ENCODE data around the gene ACTL9. TPM values are rescaled to one million over a fixed set of nuclear protein-coding genes. Genes with fewer than 3 reads are reported as not detected.

ACTL9 gene
- not detected for total RNA-seq

GRCh38 chr19:8698433-8699063 is at the start of gene ACTL9:
ACTL9 (minus strand) TSS chr19:8698795; CDS start chr19:8698701, 94 bp downstream.

GRCh38 chr19:8721334-8721733 is 22.7 kb upstream of the ACTL9 start, which contains the start of gene OR2Z1:
OR2Z1 (plus strand) TSS chr19:8721634; CDS start chr19:8731029, 9,395 bp downstream.

Other genes with a start within 250 kb of the ACTL9 start
- not detected for gene PRAM1, start 196.2 kb downstream of the ACTL9 start, total RNA-seq
- 6.6 TPM for gene ZNF414, start 184.6 kb downstream of the ACTL9 start, total RNA-seq
- gene MYO1F, start 121.4 kb downstream of the ACTL9 start, total RNA-seq, result 1.6 TPM
- 145 TPM for gene ADAMTS10, start 88.1 kb downstream of the ACTL9 start, total RNA-seq
- not detected for gene NFILZ, start 68.2 kb downstream of the ACTL9 start, total RNA-seq
- gene OR2Z1, start 22.8 kb upstream of the ACTL9 start, total RNA-seq, result not detected
- gene ZNF558, start 133.5 kb upstream of the ACTL9 start, total RNA-seq, result 64.8 TPM
- not detected for gene MBD3L1, start 133.6 kb upstream of the ACTL9 start, total RNA-seq

Measured in parietal lobe (tissue), 1 donor.